GM23338 (cell line): ENCODE results near the gene RAP1A. TPM values are rescaled to one million over a fixed set of nuclear protein-coding genes. Genes with fewer than 3 reads are reported as not detected.

Experiments used
- ATAC-seq: fragments of 200-7000 bp; cut with Tn5 transposase; 3 replicates; pipeline ENCODE4 v1.9.1; 2020
- DNase-seq: peaks from one replicate; pipeline ENCODE4 v3.0.0-alpha.2; 2015; ENCODE audit warnings: low spot score
- H2AFZ ChIP-seq: fragments of 200-600 bp; sonication (generic); 2 replicates; pipeline ENCODE4 v1.8.0; 2016; ENCODE audit warnings: antibody characterized with exemption, mild to moderate bottlenecking, moderate library complexity
- H3F3A ChIP-seq: fragments of 200-600 bp; sonication (generic); replicated peaks from 2 replicates; pipeline ENCODE4 v1.8.0; 2017; ENCODE audit warnings: antibody characterized with exemption, mixed run types, low read depth
- H3K27ac ChIP-seq: fragments of 200-600 bp; sonication (generic); 2 replicates; pipeline ENCODE4 v1.6.1; 2016; ENCODE audit warnings: low read depth
- H3K27me3 ChIP-seq: fragments of 200-600 bp; sonication (generic); 2 replicates; pipeline ENCODE4 v1.8.0; 2016; ENCODE audit warnings: mild to moderate bottlenecking, mixed run types, moderate library complexity; ENCODE audit not compliant: insufficient read depth
- H3K36me3 ChIP-seq: fragments of 200-600 bp; sonication (generic); 2 replicates; pipeline ENCODE4 v1.8.0; 2016; ENCODE audit warnings: mild to moderate bottlenecking; ENCODE audit not compliant: insufficient read depth
- H3K4me1 ChIP-seq: fragments of 200-600 bp; sonication (generic); 2 replicates; pipeline ENCODE4 v1.8.0; 2016; ENCODE audit warnings: mild to moderate bottlenecking, moderate library complexity; ENCODE audit not compliant: insufficient read depth
- H3K4me2 ChIP-seq: fragments of 200-600 bp; sonication (generic); 2 replicates; pipeline ENCODE4 v1.7.1; 2017; ENCODE audit warnings: mixed run types
- H3K4me3 ChIP-seq: fragments of 200-600 bp; sonication (generic); 2 replicates; pipeline ENCODE4 v1.6.1; 2016; ENCODE audit warnings: mixed run types
- H3K79me2 ChIP-seq: fragments of 200-600 bp; sonication (generic); replicated peaks from 2 replicates; pipeline ENCODE4 v1.8.0; 2017; ENCODE audit warnings: mild to moderate bottlenecking; ENCODE audit not compliant: insufficient read depth
- H3K9me2 ChIP-seq: fragments of 200-600 bp; sonication (generic); 2 replicates; pipeline ENCODE4 v1.8.0; 2017; ENCODE audit not compliant: insufficient read depth
- H4K20me1 ChIP-seq: fragments of 200-600 bp; sonication (generic); replicated peaks from 2 replicates; pipeline ENCODE4 v1.8.0; 2017; ENCODE audit warnings: mild to moderate bottlenecking; ENCODE audit not compliant: insufficient read depth
- H3K27ac Mint-ChIP-seq: 2 replicates; pipeline ENCODE4 v1.8.0; 2020; ENCODE audit warnings: inconsistent platforms, mild to moderate bottlenecking, moderate library complexity, mixed read lengths
- H3K27me3 Mint-ChIP-seq: 3 replicates; pipeline ENCODE4 v1.8.0; 2022; ENCODE audit warnings: low read depth, mild to moderate bottlenecking, moderate library complexity, mixed read lengths, inconsistent platforms; ENCODE audit not compliant: insufficient read depth, poor library complexity
- H3K36me3 Mint-ChIP-seq: 3 replicates; pipeline ENCODE4 v1.8.0; 2021; ENCODE audit warnings: low read depth, mild to moderate bottlenecking, inconsistent platforms, moderate library complexity, mixed read lengths
- H3K4me1 Mint-ChIP-seq: 3 replicates; pipeline ENCODE4 v1.8.0; 2020; ENCODE audit warnings: mild to moderate bottlenecking, inconsistent platforms, mixed read lengths
- H3K4me3 Mint-ChIP-seq: 3 replicates; pipeline ENCODE4 v1.8.0; 2021; ENCODE audit warnings: moderate library complexity, mild to moderate bottlenecking, inconsistent platforms, mixed read lengths
- H3K9me3 Mint-ChIP-seq: 3 replicates; pipeline ENCODE4 v1.8.0; 2020; ENCODE audit warnings: moderate library complexity, mild to moderate bottlenecking, inconsistent platforms, mixed read lengths
- CREB1 ChIP-seq: fragments of 250-450 bp; sonication (Bioruptor Pico); IDR thresholded peaks from 2 replicates; pipeline ENCODE4 v1.5.0; 2020; ENCODE audit warnings: low read depth, mild to moderate bottlenecking, moderate library complexity
- CTCF ChIP-seq, 2 experiments: fragments of 200-600 bp in 1 of 2; sonication (generic) in 1 of 2; conservative IDR thresholded peaks; 2 replicates each; pipeline versions ENCODE4 v1.5.1 to v1.6.1; 2016 to 2017; ENCODE audit warnings: antibody characterized with exemption in 2 of 2, low read depth in 2 of 2, mild to moderate bottlenecking in 2 of 2, moderate library complexity in 1 of 2
- ETS1 ChIP-seq: IDR thresholded peaks from 2 replicates; pipeline ENCODE4 v1.6.1; 2016; ENCODE audit warnings: antibody characterized with exemption
- EZH2 ChIP-seq: fragments of 200-600 bp; sonication (generic); IDR thresholded peaks from one replicate; pipeline ENCODE4 v1.8.0; 2017; ENCODE audit warnings: antibody characterized with exemption, mild to moderate bottlenecking, low read depth; ENCODE audit not compliant: unreplicated experiment
- EZH2phosphoT487 ChIP-seq: fragments of 200-600 bp; sonication (generic); IDR thresholded peaks from one replicate; pipeline ENCODE4 v1.8.1; 2018; ENCODE audit warnings: antibody characterized with exemption; ENCODE audit not compliant: unreplicated experiment
- JUNB ChIP-seq: IDR thresholded peaks from one replicate; pipeline ENCODE4 v1.6.1; 2016; ENCODE audit warnings: antibody characterized with exemption; ENCODE audit not compliant: unreplicated experiment
- NANOG ChIP-seq: IDR thresholded peaks from 2 replicates; pipeline ENCODE4 v1.6.1; 2016; ENCODE audit warnings: antibody characterized with exemption, borderline replicate concordance
- POLR2AphosphoS5 ChIP-seq: IDR thresholded peaks from 2 replicates; pipeline ENCODE4 v1.6.1; 2016; ENCODE audit warnings: antibody characterized with exemption, low read depth
- REST ChIP-seq: IDR thresholded peaks from one replicate; pipeline ENCODE4 v1.6.1; 2018; ENCODE audit warnings: antibody characterized with exemption; ENCODE audit not compliant: unreplicated experiment
- STAT1 ChIP-seq: IDR thresholded peaks from one replicate; pipeline ENCODE4 v1.6.1; 2016; ENCODE audit warnings: antibody characterized with exemption; ENCODE audit not compliant: unreplicated experiment
- ZNF114 ChIP-seq: fragments of 250-450 bp; sonication (Bioruptor Pico); IDR thresholded peaks from 2 replicates; pipeline ENCODE4 v1.5.0; 2020; ENCODE audit warnings: mild to moderate bottlenecking, moderate library complexity
- ZNF331 ChIP-seq: fragments of 250-450 bp; sonication (Bioruptor Pico); IDR thresholded peaks from 2 replicates; pipeline ENCODE4 v1.5.0; 2020; ENCODE audit warnings: low read depth, mild to moderate bottlenecking, moderate library complexity
- ZNF462 ChIP-seq: fragments of 250-450 bp; sonication (Bioruptor Pico); IDR thresholded peaks from 2 replicates; pipeline ENCODE4 v1.5.0; 2020; ENCODE audit warnings: mild to moderate bottlenecking, moderate library complexity
- polyA plus RNA-seq: library from polyadenylated mRNA; unstranded; fragments of >200 nt; fragmentation: Nextera tagmentation; extraction: Ambion mirVana; gene quantifications from 2 replicates; pipeline ENCODE4 v1.2.1, GENCODE V29; 2016
- total RNA-seq: library from RNA; depleted of rRNA; stranded (reverse); fragments of >200 nt; shearing (Covaris generic); gene quantifications from 2 replicates; pipeline ENCODE4 v1.2.3, GENCODE V29; 2014

Gene RAP1A
- total and polyA plus RNA-seq, 2 experiments from 2014 or later: 16.2 to 23.0 TPM

- TF ChIP-seq POLR2AphosphoS5 (no peak), EZH2 (no peak), EZH2phosphoT487 (no peak)
Measured at GRCh38 chr1:111672331-111672730, 52.7 kb downstream of the RAP1A start (continued).

- no peak overlapping the region for H2AFZ ChIP-seq
- Mint-ChIP-seq H3K4me3 (no peak overlapping the region), H3K36me3 (peaks cover 55% of the 10 kb centered on the region), H3K9me3 (peaks cover 41% of the 10 kb centered on the region), H3K4me1 (peaks cover 4% of the 10 kb centered on the region; the same call in 2 of the 3 replicates), H3K27me3 (peaks cover 1% of the 10 kb centered on the region), H3K27ac (no peak overlapping the region)
- H3K27ac ChIP-seq: no peak overlapping the region
- H4K20me1 ChIP-seq: no peaks in the 10 kb centered on the region
- H3F3A ChIP-seq: no peaks in the 10 kb centered on the region
- TF ChIP-seq EZH2phosphoT487: no peak
- TF ChIP-seq ZNF114: no peak
- no peak for TF ChIP-seq JUNB
- TF ChIP-seq CREB1 (CRISPR knock-in tag): no peak
- no peak for TF ChIP-seq CTCF (conservative IDR thresholded peaks at IDR 0.05; ENCODE audit: low read depth in 2 of 2)
- no peak for TF ChIP-seq ZNF331 (CRISPR knock-in tag)
- no peak for TF ChIP-seq NANOG
- TF ChIP-seq ETS1: no peak
- no peak for TF ChIP-seq STAT1
- TF ChIP-seq ZNF462 (CRISPR knock-in tag): no peak
- TF ChIP-seq REST: no peak
- TF ChIP-seq POLR2AphosphoS5: no peak
- TF ChIP-seq EZH2: no peak
- no peak overlapping the region for H3K4me3 ChIP-seq
- ATAC-seq (no peak), DNase-seq (no peak)
- peaks cover 35% of the 10 kb centered on the region for H3K79me2 ChIP-seq
- no peaks in the 10 kb centered on the region for H3K4me1 ChIP-seq
- H3K9me2 ChIP-seq: peaks cover 9% of the 10 kb centered on the region; the same call in 1 of the 2 replicates
- H3K4me2 ChIP-seq: no peak overlapping the region
- H3K27me3 ChIP-seq: no peaks in the 10 kb centered on the region
- no peaks in the 10 kb centered on the region for H3K36me3 ChIP-seq
Measured at GRCh38 chr1:111677604-111678003, 58.0 kb downstream of the RAP1A start.
